HG03571 (cell line): ENCODE results near the gene MVB12B.

Source experiments
- ATAC-seq: cut with Tn5 transposase; IDR thresholded peaks from one replicate; pipeline ENCODE4 v1.9.1; 2021; ENCODE audit not compliant: unreplicated experiment

The MVB12B gene

DNA sequence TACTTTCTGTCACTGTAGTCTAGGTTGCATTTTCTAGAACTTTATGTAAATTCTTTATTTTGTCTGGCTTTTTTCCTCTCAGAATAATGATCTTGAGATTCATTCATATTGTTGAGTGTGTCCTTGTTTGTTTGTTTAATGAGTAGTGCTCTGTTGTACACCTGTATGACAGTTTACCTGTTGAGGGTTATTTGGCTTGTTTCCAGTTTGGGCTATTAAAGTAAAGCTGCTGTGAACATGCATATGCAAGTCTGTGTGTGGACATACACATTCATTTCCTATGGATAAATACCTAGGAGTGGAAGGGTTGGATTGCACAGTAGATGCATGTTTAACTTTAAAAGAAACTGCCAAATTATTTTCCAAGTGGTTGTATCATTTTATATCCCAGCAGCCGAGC lies 30.4 kb downstream of the MVB12B start:
- no peak for ATAC-seq

DNA sequence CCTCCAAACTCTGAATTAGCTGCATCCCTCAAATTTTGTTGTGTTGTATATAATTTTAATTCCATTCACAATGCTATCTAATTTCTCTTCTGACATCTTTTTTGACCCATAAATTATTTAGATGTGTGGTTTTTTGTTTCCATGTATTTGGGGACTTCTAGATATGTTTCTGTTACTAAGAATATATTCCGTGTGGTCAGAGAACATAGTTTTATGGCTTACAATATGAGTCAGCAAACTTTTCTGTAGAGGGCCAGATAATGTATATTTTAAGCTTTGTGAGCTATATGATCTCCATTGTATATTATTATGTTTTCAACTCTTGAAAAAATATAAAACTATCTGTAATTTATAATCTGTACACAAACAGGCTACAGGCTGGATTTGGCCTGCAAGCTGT lies 33.4 kb downstream of the MVB12B start:
- ATAC-seq: no peak

- no peak for ATAC-seq
Observed at GRCh38 chr9:126361810-126362238, 35.2 kb downstream of the MVB12B start.

DNA sequence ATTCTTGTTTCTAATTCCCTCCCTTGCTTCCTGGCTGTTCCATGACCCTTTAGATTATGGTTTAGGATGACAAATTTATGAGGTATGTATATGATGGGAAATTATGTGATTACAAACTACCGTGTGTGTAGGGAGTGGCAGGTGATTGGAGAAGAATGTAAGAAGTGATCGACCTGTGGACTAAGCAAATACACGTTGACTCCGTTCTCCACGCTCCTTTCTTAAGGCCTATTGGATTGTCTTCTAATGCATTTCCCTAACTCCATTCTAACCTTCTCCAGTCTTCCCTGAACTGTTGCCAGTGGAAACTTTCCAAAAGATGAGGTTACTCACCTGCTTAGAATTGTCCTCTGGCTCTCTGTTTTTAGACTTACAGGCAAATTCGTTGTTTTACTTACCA lies 36.6 kb downstream of the MVB12B start:
- ATAC-seq: no peak

- no peak for ATAC-seq
Observed at GRCh38 chr9:126363847-126364671, 37.4 kb downstream of the MVB12B start.

DNA sequence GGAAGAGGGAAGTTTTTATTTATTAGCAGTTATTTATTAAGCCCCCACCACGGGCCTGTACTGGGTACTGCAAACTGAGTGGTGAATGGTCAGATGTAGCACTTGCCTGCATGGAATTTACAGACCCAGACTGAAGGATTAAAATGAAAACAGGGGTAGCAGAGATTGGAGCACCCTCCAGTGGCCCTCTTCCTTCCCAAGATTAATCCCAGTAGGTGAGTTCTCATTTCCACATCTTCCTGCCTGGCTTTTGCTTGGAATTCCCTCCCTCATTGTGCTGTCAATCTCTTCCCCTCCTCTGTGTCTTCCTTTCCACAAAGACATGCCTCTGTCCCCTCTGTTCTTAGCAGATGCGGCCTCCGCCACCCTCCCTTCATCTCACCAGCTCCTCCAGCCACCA lies 39.2 kb downstream of the MVB12B start:
- no peak for ATAC-seq

DNA sequence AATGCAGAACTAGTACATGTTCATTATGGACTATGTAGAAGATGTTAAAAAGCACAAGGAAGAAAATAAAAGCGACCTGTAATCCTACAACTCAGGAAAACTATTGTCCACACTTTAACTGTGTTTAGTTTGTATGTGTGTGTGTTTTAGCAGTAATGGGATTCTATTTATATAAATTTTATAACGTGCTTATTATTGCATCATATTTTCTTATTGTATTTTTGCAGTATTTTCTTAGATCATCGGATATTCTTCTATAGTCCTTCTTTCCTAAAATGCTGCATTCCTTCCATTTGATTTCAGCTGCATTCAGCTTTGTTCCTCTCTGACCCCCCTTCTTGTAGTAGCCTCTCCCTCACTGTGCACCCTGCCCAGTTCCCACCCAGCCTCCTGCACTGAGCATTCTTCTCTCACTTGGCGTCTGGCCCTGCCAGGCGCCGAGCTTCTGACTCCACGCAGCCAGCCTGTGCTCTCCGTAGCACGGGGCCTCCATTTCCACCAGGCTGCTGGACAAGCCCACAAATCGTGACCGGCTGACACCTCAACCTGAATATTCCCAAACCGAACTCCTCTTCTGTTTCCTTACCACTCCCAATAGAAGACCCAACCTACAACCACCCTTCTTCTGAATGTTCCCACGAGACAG lies 39.9 kb downstream of the MVB12B start:
- ATAC-seq: no peak

DNA sequence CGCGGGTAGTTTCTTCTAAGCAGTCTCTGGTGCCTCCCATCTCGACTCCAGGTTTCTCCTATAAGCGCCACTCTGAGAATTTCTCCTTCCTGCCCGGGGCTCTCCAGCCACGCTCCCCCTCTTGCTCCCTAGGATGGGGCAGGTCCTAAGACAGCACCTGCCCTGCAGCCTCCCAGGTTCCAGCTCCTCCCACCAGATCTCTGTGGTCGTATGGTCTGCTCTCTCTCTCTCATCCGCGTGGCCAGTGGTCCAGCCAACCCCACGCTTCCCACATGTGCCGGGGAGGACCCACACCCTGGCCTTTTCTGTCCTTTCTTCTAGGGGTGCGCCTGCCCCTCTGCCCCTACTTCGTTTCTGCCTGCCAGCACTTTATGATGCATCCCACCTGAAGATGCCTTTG lies 40.5 kb downstream of the MVB12B start:
- no peak for ATAC-seq

DNA sequence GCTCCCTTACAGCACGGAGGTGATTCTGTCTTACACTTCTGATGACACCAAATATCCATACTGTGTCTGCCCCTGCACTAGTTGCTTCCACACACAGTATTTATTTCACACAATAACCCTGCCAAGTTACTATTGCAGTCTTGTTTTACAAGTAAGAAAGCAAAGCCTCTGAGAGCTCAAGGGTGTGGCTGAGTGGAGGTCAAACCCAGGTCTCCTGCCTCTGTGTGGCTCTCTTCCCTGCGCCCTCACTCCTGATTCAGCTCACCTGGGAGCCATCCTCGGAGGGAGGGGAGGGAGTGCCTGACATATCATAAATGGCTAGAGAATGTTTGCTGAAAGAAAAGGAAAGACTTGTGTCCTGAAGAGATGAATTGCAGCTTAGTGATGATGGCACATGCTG lies 41.0 kb downstream of the MVB12B start:
- no peak for ATAC-seq

GRCh38 chr9:126368020-126368419 lies 41.4 kb downstream of the MVB12B start:
- no peak for ATAC-seq

- ATAC-seq: no peak
Observed at GRCh38 chr9:126371007-126371870, 44.6 kb downstream of the MVB12B start.

- ATAC-seq: no peak
Observed at GRCh38 chr9:126372716-126373115, 46.1 kb downstream of the MVB12B start.

GRCh38 chr9:126373241-126373640 lies 46.6 kb downstream of the MVB12B start:
- no peak for ATAC-seq

- no peak for ATAC-seq
Observed at GRCh38 chr9:126374366-126374781, 47.7 kb downstream of the MVB12B start.

DNA sequence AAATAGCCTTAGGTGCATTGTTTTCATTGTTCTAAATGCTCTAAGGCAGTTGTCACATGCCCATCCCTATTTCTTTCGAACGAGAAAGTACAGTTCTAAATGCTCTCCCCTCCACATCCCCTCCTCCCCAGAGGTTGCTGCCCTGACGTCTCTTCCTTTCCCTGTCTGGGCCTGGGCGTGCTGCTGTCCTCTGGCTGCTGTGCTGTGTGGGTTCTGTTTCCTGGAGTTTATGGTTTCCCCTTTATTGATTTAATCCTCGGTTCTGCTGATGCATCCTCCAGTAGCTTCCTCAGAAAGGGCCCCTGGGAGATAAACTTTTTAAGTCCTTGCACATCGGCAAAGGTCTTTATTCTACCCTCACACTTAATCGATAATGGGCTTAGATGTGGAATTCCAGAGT lies 48.8 kb downstream of the MVB12B start:
- no peak for ATAC-seq

DNA sequence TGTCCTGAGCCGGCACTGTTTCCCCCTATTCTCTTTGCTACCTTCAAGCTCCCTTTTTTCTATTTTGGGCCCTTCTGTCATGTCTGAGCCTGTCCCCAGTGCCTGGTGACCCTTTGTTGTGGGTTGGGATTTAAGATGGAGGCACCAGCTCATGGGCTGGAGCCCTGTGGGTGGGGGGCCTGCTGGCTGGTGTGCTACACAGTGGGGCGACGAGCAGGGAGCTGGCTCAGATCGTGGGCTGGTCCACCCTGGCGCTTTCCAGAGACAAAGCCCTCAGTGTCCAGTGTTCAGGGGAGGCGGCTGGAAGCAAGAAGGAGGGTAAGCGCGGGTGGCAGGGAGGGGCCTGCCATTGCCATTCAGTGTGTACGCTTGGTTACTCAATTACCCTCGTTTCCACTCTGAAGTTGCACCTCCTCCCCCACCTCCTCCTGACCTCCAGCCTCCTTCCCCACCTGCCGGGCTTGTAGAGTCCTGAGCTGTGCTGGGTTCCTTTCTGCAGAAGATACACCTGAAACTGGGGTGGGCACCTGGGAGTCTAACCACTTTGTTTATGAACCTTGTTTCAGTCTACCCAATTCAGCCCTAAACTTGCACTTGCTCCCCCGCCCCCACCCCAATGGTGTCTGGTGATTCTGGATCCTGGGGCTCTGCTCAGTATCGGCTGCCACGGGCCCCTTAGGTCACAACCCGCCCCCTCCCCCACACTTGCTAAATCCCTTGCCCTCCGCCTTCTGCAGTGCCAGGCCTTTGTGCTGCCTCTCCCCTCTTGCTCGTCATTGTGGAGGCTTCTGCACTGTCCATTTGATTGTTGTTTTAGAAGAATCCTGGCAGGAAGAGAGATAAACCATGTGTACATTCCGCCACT lies 49.9 kb downstream of the MVB12B start:
- ATAC-seq: no peak

GRCh38 chr9:126377176-126377509 lies 50.5 kb downstream of the MVB12B start:
- ATAC-seq: no peak

- ATAC-seq: no peak
Observed at GRCh38 chr9:126377536-126377935, 50.9 kb downstream of the MVB12B start.

GRCh38 chr9:126378761-126379160 lies 52.1 kb downstream of the MVB12B start:
- ATAC-seq: no peak

DNA sequence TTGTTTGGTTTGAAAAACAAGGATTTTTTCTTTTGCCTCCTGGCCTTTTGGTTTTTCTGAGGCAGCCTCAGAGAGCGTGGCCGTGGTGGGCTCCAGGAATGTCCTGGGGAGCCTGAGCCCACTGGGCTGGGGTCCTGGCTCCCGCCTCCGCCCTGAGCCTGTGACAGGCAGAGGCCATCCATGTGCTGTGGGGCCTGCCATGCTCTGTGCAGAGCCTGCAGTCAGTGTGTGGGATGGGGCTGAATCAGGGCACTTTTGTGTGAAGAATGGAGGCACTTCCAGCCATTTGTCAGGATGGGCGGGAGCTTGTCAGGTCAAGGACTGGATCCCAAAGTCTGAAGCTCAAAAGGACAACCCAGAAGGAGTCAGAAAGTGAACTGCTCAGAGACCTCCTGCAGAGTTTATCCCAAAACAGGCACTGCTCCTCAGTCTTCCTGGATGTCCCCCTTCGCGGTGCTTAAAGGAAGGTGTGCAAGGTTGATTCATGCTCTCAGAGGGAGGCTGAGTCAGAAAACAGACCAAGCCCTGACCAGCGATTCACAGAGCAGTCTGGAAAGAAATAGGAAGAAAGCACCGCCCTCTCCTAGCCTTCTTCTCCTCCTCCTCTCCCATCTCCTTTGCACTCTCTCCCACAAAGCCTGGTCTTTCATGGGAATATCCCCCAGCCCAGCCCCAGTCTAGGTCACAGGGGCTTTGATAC lies 53.2 kb downstream of the MVB12B start:
- no peak for ATAC-seq
